NCI-H345 treated with DMSO at 0.1 percent for 48 hours (cell line): ENCODE data around the gene EFHC2.

Experiments used
- DNase-seq: peaks from one replicate; lab custom pipeline; 2025; ENCODE audit not compliant: unreplicated experiment; lab: John Stamatoyannopoulos, UW

EFHC2 gene

GRCh38 chrX:44343412-44344141, at the start of gene EFHC2:
EFHC2 (minus strand) TSS chrX:44343672; CDS start chrX:44343588, 84 bp downstream.
- DNase-seq: no peak

DNA sequence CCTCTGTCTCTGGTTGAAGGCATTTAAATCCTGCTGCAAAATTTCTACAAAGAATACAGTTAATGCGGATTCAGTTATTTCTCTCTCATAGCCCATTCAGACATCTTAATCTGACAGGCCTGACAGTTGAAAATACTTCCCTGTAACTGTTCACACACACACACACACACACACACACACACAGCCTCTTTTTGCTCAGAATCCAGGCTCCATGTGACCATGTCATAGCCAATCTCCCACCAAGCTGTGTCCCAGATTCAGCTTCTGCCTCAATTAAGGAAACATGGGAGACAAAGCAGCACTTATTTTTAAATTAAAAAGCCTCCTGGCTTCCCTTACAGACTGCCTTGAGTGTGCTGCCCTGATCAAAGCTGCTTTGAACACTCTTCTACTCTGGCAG, 49.3 kb upstream of the EFHC2 start:
- no peak for DNase-seq

- no peak for DNase-seq
Measured at GRCh38 chrX:44384688-44385338, 41.3 kb upstream of the EFHC2 start.

DNA sequence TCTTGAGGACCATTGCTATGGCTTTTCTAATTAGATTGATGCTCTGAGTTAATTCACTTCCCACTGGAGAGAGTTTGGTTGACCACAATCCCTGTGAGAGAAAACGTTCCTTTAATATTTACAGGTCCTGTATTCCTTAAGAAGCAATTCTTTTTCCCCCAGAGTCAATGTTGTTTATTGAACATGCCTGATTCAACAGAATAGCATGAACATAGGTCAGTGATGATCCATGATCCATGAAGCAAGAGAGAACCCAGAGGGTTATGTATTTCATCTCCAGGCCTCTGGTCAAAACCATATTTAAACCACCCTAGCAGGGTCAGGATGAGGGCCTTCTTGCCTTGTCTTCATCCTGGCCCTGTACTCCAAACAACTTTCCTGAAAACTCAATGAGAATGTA, 39.4 kb upstream of the EFHC2 start:
- DNase-seq: no peak

DNA sequence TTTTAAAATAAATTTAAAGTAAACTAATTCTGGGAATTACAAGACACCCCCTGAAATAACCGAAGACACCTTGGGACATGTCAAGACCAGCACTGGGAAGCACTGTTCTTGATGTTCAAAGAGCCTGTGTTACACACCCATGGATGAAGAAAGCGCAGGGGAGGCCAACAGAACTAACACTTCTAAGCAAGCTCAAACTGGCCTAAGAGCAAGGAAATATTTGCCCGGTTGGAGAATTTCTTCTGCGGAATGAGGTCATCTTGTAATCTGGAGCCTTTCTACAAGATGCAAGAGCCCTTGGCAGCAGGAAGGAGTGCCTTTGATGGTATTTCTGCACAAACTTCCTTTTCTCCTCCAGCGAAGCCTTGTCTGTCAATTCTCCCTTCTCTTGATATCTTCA, 9.3 kb upstream of the EFHC2 start:
- no peak for DNase-seq

- no peak for DNase-seq
Measured at GRCh38 chrX:44349561-44349960, 6.1 kb upstream of the EFHC2 start.

GRCh38 chrX:44344687-44345086, 1.2 kb upstream of the EFHC2 start:
- DNase-seq: no peak

- DNase-seq: no peak
Measured at GRCh38 chrX:44344194-44344593, 722 bp upstream of the EFHC2 start.

- DNase-seq: no peak
Measured at GRCh38 chrX:44342866-44343265, 606 bp downstream of the EFHC2 start.

DNA sequence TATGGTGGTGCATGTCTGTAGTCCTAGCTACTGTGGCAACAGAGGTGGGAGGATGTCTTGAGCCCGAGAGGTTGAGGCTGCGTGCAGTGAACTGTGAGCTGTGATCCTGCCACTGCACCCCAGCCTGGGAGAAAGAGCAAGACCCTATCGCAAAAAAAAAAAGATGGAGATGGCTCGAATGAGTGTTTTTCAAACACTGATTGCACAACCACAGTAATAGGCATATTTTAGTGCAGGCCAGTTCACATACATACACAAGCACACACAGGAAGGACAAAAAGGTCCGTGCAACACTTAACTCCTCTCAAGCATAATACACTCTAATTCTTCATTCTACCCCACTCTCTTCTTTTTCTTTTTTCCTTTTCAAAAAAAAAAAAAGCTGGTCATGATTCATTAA, 5.1 kb downstream of the EFHC2 start:
- no peak for DNase-seq

DNA sequence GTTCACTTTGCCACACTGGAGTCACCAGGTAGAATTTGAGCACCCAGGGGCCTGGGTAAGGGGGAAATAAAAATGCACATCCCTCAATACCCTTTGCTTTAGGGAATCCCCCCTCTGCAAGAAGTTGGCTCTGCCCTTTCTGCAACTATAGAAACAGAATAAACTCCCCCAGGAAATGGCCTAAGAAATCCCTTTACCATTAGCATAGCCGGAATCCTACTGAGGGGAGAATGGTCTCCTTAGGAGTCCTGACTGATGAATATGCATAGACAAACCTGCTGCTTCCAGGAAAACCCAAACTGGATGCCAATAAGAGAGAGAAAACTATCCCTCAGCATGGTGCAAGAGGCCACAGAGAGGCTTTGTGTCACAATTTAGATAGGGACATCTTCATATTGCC, 11.0 kb downstream of the EFHC2 start:
- no peak for DNase-seq

GRCh38 chrX:44330227-44330626, 13.2 kb downstream of the EFHC2 start:
- DNase-seq: no peak

DNA sequence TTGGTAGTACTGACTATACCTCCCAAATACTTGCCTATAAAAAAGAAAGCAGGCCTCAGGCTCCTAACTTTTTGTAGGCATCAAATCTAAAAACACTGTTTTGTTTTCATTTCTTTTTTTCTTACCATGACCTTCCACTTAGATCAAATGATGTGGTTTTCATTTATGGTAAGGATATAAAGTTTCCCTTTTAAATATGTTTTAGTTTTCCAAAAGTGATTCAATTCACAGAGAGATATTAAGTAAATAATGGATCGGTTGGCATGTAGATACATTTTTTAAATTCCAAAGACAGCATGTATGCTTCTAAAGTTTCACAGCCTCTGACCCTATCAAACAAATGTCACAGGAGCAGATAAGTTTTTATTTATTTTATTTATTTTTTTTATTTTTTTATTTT, 23.9 kb downstream of the EFHC2 start:
- no peak for DNase-seq

DNA sequence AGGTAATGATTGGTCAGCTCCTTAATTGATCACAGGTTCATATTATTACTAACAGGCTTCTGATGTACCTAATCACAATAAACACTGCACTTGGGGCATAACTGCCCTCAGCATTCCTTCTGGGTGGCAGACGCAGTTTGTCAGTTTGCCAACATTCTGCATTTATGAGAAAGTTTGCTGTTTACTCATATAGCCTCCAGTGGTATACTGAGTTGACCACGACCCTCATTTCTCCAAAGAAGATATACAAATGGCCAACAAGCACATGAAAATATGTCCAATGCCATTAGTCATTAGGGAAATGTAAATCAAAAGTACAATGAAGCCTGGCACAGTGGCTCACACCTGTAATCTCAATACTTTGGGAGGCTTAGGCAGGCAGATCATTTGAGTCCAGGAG, 26.3 kb downstream of the EFHC2 start:
- no peak for DNase-seq

DNA sequence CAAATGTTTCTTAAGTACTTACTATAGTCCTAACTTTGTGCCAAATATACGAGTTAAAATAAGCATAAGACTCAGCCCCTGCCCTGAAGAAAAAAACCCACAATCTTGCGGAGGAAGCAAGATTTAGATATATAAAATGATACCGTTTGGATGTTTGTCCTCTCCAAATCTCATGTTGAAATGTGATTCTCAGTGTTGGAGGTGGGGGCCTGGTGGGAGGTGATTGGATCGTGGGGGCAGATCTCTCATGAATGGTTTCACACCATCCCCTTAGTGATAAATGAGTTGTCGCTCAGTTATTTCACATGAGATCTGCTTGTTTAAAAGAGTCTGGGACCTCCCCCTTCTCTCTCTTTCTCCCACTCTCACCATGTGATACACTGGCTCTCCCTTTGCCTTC, 28.7 kb downstream of the EFHC2 start:
- no peak for DNase-seq

GRCh38 chrX:44314259-44314734, 29.2 kb downstream of the EFHC2 start:
- no peak for DNase-seq

GRCh38 chrX:44312421-44312820, 31.1 kb downstream of the EFHC2 start:
- DNase-seq: no peak

GRCh38 chrX:44310227-44310626, 33.2 kb downstream of the EFHC2 start:
- no peak for DNase-seq

GRCh38 chrX:44308869-44309268, 34.6 kb downstream of the EFHC2 start:
- DNase-seq: no peak

GRCh38 chrX:44306356-44306755, 37.1 kb downstream of the EFHC2 start:
- DNase-seq: peak; percentile 46

DNA sequence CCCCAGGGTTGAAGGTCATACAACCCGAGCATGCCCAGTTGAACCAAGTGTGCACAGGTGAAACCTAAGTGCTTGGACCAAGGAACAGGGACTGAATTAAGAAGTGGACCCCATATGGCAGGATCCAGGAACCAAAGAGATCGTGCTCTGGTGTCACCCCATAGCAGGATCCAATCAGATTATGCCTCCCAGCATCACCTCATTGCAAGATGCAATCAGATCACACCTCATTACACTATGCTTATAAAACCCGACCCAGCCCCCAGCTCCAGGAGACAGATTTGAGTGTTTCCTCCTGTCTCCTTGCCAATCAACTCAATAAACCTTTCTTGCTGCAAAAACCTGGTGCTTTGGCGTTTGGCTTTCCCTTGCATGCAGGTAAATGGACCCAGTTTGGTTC, 37.6 kb downstream of the EFHC2 start:
- no peak for DNase-seq

DNA sequence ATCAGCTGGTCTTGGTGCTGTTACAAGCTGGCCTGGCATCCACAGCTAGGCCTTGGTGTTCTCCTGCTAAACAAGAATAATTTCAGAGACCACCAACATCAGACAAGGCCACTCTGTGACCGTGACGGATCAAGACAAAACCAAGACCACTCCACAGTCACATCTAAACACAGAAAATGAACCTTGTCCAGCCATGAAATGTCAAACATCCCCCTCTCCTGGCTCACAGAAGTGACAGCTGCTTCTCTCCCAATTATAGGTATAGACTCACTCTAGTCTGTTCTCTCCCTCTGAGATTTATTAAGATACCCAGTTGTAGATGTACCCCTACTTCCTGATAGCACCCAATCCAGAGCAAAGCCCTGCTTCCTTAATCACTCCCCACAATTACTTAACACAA, 40.4 kb downstream of the EFHC2 start:
- no peak for DNase-seq

GRCh38 chrX:44299177-44299576, 44.3 kb downstream of the EFHC2 start:
- DNase-seq: no peak
